GM10248 (cell line): Measurements from ENCODE around the gene GAS2.

Source experiments
- CTCF ChIA-PET: fragments of 300-600 bp; sonication (Branson Sonifier 250); formaldehyde crosslinking; extraction: SDS; loops from one replicate; lab custom pipeline; 2021; ENCODE audit warnings: antibody characterized with exemption; lab: Yijun Ruan, JAX
- POLR2A ChIA-PET: fragments of 350-650 bp; sonication (Branson Sonifier 250); formaldehyde crosslinking; extraction: SDS; loops from one replicate; lab custom pipeline; 2020; ENCODE audit warnings: antibody characterized with exemption; lab: Yijun Ruan, JAX
- DNase-seq: peaks from one replicate; pipeline ENCODE4 v3.0.0; 2012; ENCODE audit errors: extremely low spot score
- CTCF ChIP-seq: IDR thresholded peaks from 2 replicates; pipeline ENCODE4 v1.5.1; 2012; ENCODE audit warnings: mild to moderate bottlenecking, low read depth; ENCODE audit errors: extremely low read depth, missing control alignments, control extremely low read depth

GAS2 gene

GRCh38 chr11:22769081-22769480 is 102.7 kb downstream of the GAS2 start:
- TF ChIP-seq CTCF, result no peak
- no peak for DNase-seq
- ChIA-PET POLR2A (no interaction called here), CTCF (interaction anchor here (1.1 to 1.3 kb wide), 2 partner anchors 8 to 525 kb away, joined by 3 read pairs; no protein-coding TSS in a partner anchor)

GRCh38 chr11:22774716-22775115 is 108.3 kb downstream of the GAS2 start:
- ChIA-PET POLR2A (no interaction called here), CTCF (interaction anchor here (1.7 to 3.7 kb wide), 2 partner anchors 12 to 103 kb away, joined by 3 to 23 read pairs; no protein-coding TSS in a partner anchor)
- DNase-seq, result peak; percentile 39
- TF ChIP-seq CTCF, result no peak

- POLR2A ChIA-PET, result no interaction called here
- no peak for TF ChIP-seq CTCF
- CTCF ChIA-PET, result interaction anchor here (1.1 to 3.7 kb wide), 3 partner anchors 11 to 109 kb away, joined by 3 to 23 read pairs (median 3); partner anchors contain the start of gene GAS2
- DNase-seq, result no peak
These were observed 108.8 kb downstream of the GAS2 start for GRCh38 chr11:22775248-22775647.

- TF ChIP-seq CTCF, result no peak
- no peak for DNase-seq
- CTCF ChIA-PET, result interaction anchor here (1.4 to 1.6 kb wide), 2 partner anchors 56 to 108 kb away, joined by 3 to 5 read pairs; no protein-coding TSS in a partner anchor
- POLR2A ChIA-PET, result no interaction called here
These were observed 112.2 kb downstream of the GAS2 start for GRCh38 chr11:22778642-22779041.

- ChIA-PET POLR2A (no interaction called here), CTCF (interaction anchor here (0.8 to 2.3 kb wide), 4 partner anchors 12 to 34 kb away, joined by 3 to 6 read pairs (median 3); no protein-coding TSS in a partner anchor)
- no peak for DNase-seq
- no peak for TF ChIP-seq CTCF
These were observed 113.4 kb downstream of the GAS2 start for GRCh38 chr11:22779850-22780249.

- DNase-seq, result peak; percentile 28
- ChIA-PET CTCF (interaction anchor here (1.1 to 2.4 kb wide), 4 partner anchors 13 to 48 kb away, joined by 3 to 7 read pairs (median 4); partner anchors contain the start of gene SVIP), POLR2A (no interaction called here)
- TF ChIP-seq CTCF, result no peak
These were observed 114.7 kb downstream of the GAS2 start for GRCh38 chr11:22780952-22781593.
